ENCODE data around the gene CCDC171.
A peak's percentile ranks its signal among the peaks of the same experiment; 100 is the strongest.

CCDC171 gene

GRCh38 chr9:15915711-15916110 is 362.9 kb downstream of the CCDC171 start:
- H3K4me3 ChIP-seq (ENCODE audit: control insufficient read depth, low read depth, low read length), result no peak overlapping the region
- DNase-seq (ENCODE audit: low read depth), result peak; percentile 13
- no peak for TF ChIP-seq CTCF (conservative IDR thresholded peaks at IDR 0.05; ENCODE audit: control insufficient read depth, insufficient read depth, low read depth, low read length)

- no peak for TF ChIP-seq CTCF (conservative IDR thresholded peaks at IDR 0.05; ENCODE audit: control insufficient read depth, insufficient read depth, low read depth, low read length)
- H3K4me3 ChIP-seq (ENCODE audit: control insufficient read depth, low read depth, low read length), result no peak overlapping the region
- DNase-seq (ENCODE audit: low read depth), result peak; percentile 69
These were observed 374.3 kb downstream of the CCDC171 start for GRCh38 chr9:15927161-15927560.

GRCh38 chr9:15935661-15936305 is 382.9 kb downstream of the CCDC171 start:
- H3K4me3 ChIP-seq (ENCODE audit: control insufficient read depth, low read depth, low read length), result no peak overlapping the region
- TF ChIP-seq CTCF (conservative IDR thresholded peaks at IDR 0.05; ENCODE audit: control insufficient read depth, insufficient read depth, low read depth, low read length), result no peak
- peak; percentile 66 for DNase-seq (ENCODE audit: low read depth)

- no peak for TF ChIP-seq CTCF (conservative IDR thresholded peaks at IDR 0.05; ENCODE audit: control insufficient read depth, insufficient read depth, low read depth, low read length)
- H3K4me3 ChIP-seq (ENCODE audit: control insufficient read depth, low read depth, low read length), result no peak overlapping the region
- peak; percentile 97 for DNase-seq (ENCODE audit: low read depth)
These were observed 383.6 kb downstream of the CCDC171 start for GRCh38 chr9:15936306-15936921.

GRCh38 chr9:15942831-15943424 is 390.1 kb downstream of the CCDC171 start:
- no peak for TF ChIP-seq CTCF (conservative IDR thresholded peaks at IDR 0.05; ENCODE audit: control insufficient read depth, insufficient read depth, low read depth, low read length)
- H3K4me3 ChIP-seq (ENCODE audit: control insufficient read depth, low read depth, low read length), result no peak overlapping the region
- DNase-seq (ENCODE audit: low read depth), result peak; percentile 14

GRCh38 chr9:15944341-15944740 is 391.5 kb downstream of the CCDC171 start:
- no peak overlapping the region for H3K4me3 ChIP-seq (ENCODE audit: control insufficient read depth, low read depth, low read length)
- no peak for TF ChIP-seq CTCF (conservative IDR thresholded peaks at IDR 0.05; ENCODE audit: control insufficient read depth, insufficient read depth, low read depth, low read length)
- no peak for DNase-seq (ENCODE audit: low read depth)
